ENCODE measurements around the gene RGP1. TPM values are rescaled to one million over a fixed set of nuclear protein-coding genes. Genes with fewer than 3 reads are reported as not detected.

The RGP1 gene
- total RNA-seq, 4 donors from 2014 or later, result 11.6 to 21.7 (median 13.8) TPM

DNA sequence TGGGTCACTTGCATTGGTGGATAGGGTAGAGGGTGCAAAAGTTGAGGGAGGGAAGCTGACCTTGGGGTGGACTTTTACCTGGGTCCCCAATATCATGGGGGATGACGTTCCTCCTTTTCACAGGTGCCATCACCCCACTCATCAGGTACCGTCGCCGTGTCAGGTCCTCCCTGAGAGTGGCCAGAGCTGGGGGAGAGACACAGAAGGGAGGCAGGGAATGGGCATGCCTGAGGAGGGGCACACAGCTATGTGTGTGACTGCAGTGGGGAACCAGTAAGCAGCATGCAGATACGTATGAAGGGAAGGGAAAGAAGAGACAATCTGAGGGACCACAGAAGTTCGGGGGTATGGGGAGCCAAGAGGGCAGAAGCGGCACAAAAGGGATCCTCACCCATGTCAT lies 10.2 kb upstream of the RGP1 start:
- TF ChIP-seq, protein P1, sequence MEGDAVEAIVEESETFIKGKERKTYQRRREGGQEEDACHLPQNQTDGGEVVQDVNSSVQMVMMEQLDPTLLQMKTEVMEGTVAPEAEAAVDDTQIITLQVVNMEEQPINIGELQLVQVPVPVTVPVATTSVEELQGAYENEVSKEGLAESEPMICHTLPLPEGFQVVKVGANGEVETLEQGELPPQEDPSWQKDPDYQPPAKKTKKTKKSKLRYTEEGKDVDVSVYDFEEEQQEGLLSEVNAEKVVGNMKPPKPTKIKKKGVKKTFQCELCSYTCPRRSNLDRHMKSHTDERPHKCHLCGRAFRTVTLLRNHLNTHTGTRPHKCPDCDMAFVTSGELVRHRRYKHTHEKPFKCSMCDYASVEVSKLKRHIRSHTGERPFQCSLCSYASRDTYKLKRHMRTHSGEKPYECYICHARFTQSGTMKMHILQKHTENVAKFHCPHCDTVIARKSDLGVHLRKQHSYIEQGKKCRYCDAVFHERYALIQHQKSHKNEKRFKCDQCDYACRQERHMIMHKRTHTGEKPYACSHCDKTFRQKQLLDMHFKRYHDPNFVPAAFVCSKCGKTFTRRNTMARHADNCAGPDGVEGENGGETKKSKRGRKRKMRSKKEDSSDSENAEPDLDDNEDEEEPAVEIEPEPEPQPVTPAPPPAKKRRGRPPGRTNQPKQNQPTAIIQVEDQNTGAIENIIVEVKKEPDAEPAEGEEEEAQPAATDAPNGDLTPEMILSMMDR (IDR thresholded peaks at IDR 0.05; ENCODE audit: low read depth), result no peak

DNA sequence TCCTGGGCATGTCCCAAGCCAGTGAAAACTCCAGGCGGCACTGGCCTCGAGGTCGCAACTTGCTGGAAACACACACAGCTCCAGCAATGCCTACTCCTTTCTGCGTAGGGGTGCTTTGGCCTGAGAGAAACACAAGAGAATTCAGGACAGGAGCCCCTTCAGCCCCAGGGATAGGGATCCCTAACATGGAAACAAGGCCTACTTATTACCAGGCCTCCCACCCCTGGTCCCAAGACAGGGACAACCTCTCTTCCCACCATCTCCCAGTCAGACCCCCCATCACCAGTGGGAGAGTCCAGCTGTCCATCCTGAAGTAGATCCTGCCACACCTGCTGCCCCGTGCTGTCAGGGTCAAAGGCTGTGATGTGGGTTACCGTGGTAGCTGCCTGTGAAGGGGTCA lies 8.8 kb upstream of the RGP1 start:
- TF ChIP-seq, protein P1 (IDR thresholded peaks at IDR 0.05; ENCODE audit: low read depth), result no peak

DNA sequence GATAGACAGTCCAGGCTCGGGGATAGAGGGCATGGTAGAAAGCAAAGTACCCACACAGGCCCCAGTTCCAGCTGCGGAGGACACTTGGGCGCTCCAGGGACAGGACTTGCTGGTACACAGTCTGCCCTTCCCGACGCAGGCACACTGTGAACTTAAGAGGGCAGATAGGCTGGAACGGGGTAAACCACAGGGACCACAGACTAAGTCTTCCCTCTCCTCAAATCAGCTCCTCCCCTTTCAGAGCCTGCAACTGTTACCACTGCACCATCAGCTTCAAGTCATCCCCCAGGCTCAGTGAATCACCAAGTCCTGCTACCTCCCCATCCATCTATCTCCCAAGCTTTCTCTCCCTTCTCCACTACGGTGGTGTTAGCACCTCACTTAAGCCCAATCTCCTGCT lies 7.3 kb upstream of the RGP1 start:
- TF ChIP-seq, protein P1 (IDR thresholded peaks at IDR 0.05; ENCODE audit: low read depth), result no peak

DNA sequence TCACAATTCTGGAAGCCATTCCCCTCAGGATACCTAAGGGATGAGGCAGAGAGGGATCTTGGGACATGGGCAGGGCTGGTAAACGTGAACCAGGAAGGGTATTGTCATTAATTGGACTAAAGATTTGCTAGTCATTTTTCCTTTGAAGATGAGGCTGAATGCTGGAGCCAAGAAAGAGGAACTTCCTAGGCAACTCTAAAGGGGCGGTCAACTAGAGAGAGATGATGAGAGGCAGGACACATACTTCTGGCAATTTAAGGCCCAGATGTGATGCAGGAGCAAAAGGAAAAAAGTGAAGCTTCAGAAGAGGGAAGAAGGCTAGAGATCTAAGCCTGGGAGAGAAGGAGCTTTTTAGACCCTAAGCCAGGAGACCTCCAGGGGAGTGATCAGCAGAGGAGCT lies 5.6 kb upstream of the RGP1 start:
- TF ChIP-seq, protein P1 (IDR thresholded peaks at IDR 0.05; ENCODE audit: low read depth), result no peak

DNA sequence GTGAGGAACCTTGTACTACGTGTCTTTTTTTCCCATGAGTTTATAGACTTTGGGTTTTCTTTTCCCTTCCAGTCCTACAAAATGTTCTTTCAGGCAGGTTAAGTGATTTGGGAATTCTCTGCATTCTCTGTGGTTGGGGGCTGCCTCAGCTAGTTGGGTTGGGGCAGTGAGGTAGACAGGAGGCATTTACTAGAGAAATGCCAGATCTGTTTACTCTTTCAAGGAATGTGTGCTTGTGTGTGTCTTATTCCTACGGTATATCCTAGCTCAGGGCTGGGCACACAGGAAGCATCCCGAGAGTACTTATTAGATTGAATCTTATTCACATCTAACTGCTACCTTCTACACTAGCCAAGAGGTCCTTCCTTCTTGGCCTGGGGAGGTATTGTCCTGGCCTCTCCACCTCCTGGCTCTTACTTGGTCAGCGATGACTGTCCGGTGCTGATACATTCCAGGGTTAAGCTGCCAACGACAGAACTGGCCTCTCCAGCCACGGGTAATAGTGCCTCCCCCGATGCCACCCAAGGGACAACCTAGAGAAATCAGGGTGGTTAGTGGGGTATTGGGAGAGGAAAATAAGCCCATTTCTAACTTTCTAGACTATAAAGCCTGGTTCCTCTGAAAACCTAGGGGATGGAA lies 5.1 kb upstream of the RGP1 start:
- TF ChIP-seq, protein P1 (IDR thresholded peaks at IDR 0.05; ENCODE audit: low read depth), result no peak

DNA sequence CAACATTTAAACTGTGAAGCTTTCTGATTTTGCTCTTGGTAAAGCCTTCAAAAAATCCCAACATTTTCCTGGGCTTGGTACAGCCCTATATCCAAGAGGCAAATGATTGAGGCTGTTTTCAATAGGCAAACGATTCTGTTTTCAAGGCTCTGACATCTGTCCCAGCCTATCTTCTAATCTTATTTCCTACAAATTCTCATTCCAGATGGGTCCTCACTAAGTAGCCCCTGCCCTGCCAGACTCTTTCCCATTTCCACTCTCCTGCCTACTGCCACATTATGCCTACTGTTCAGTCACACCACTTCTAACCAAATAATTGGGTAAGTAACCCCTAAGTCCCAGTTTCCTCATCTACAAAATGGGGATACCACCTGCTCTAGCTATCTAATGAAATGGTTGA lies 3.5 kb upstream of the RGP1 start:
- TF ChIP-seq, protein P1 (IDR thresholded peaks at IDR 0.05; ENCODE audit: low read depth), result no peak

DNA sequence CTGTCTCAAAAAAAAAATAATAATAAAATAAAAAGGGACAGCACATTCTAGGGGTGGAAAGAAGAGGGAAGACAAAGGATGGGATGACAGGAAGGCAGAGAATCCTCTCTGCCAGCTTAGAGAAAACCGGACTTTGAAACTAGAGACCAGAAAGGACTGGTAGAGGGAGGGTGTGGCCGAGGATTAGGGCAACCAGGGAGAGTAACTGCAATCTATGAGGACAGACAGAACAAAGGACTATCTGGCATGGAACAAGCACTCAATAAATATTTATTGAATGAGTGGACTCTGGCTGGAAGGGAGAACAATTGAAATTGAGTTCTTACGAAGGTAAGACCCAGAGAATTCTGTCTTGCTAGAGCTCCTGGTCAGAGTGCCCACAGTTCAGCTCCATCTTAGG lies 2.5 kb upstream of the RGP1 start:
- TF ChIP-seq, protein P1 (IDR thresholded peaks at IDR 0.05; ENCODE audit: low read depth), result no peak

Data from subcutaneous adipose tissue (tissue), 4 donors.